HFF-Myc (cell line): ENCODE results near the gene ZFHX3.

Experiments
- DNase-seq: peaks from one replicate; pipeline ENCODE4 v3.0.0-alpha.2; 2011; ENCODE audit warnings: low read depth; ENCODE audit errors: extremely low read depth
- H3K4me3 ChIP-seq: replicated peaks from 2 replicates; pipeline ENCODE4 v1.5.1; 2011; ENCODE audit warnings: low read depth, mild to moderate bottlenecking, control low read depth, low read length
- CTCF ChIP-seq: IDR thresholded peaks from 2 replicates; pipeline ENCODE4 v1.5.1; 2012; ENCODE audit warnings: mild to moderate bottlenecking, low read depth, low read length, control low read depth; ENCODE audit errors: missing control alignments

ZFHX3 gene

DNA sequence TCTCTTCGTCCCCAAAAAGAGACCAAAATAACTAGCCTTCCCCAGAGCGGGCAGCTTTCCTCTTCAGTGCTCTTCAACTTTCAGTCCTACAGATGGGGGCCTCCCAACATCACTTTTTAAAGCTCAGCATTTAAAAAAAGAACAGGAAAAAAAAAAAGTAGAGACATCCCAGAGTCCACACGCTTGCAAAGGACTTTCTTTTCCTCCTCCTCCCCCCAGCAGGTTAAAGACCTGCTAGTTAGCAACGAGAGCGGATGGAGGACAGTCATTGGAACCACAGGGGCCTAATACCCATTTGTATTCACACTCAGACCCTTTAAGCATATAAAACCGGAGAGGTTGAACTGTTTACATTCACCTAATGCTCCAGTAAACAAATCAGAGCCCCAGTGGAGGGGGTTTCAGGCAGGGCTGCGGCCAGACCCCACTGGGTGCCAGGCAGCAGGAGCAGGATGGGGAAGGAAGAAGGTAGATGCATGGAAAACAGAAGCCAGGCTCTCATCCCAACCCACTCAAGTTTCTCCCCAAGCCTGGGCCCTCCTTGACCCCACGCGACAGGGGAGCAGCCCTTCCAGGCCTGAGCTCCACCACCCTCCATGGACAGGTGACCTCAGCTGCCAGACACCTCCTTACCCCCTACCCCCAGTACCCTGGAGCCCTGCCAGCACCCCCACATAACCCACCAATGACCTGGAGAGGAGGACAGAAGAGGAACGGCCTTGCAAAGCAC, 15.2 kb downstream of the ZFHX3 start:
- DNase-seq = no peak
- no peak overlapping the region for H3K4me3 ChIP-seq
- TF ChIP-seq CTCF = no peak

GRCh38 chr16:73031984-73032383, 15.9 kb downstream of the ZFHX3 start:
- no peak overlapping the region for H3K4me3 ChIP-seq

DNA sequence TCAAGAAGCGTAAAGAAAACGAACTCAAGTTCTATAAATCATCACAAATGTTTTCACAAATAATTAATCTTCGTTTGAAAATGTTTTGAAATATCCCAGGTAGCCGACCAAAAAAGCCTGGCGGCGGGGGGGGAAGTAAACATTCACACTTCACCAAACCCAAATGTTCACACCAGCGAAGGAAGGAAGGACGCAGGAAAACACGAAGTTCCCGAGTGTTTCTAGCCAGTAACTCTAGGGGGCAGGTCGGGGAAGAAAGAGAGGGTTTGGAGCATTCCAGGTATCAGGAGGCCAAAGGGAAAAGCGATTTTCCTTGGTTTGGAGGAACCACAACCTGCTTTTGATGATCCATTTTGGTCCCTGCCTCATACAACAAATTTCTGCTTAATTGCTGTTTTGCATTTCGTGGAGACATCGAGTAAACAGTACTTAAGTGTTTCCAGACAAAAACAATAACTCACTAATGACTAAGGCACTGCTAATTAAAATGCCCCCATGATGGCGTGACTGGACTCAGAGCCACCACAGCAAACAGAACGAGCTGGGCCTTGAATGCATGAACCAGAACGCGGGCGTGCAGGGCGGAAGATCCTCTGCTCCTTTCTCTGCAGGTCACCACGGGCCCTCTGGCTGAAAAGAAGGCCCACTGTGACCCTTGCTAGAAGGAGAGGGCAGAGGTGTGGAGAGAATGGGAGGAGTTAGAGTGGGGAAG, 16.6 kb downstream of the ZFHX3 start:
- DNase-seq = no peak
- no peak overlapping the region for H3K4me3 ChIP-seq
- TF ChIP-seq CTCF = peak; percentile 43

More at GRCh38 chr16:73031984-73032383, 15.9 kb downstream of the ZFHX3 start:
- DNase-seq = no peak
- no peak for TF ChIP-seq CTCF

DNA sequence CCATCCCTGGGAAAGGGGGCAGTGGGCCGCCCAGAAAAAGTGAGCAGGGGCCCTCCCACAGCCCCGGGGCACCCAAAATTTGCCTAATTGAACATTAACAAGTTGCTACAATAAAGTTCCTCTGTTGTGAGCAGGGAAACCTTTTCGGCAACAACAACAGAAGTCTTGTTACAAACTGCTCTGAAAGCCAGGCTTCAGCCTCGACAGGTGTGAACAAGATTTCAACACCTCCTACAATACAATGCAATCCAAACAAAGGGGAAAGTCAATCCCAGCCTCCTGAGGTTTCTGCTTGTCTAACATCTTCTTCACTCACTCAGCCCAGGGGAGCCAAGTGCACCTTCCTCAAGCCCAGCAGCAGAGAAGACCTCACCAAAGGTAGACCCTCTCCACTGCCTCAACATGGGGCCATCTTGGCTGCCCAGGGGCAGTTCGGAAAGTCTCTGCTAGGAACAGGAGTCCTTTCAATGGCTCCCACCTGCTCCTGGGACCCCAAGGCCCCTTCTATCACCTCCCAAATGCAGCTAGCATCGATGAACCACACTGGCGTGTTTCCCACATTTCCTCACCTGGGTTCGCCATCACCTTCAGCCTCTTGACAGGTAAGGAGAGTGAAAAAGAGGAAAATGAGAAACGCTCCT, 19.1 kb downstream of the ZFHX3 start:
- no peak overlapping the region for H3K4me3 ChIP-seq
- no peak for TF ChIP-seq CTCF
- DNase-seq = no peak

- no peak for DNase-seq
- no peak overlapping the region for H3K4me3 ChIP-seq
- no peak for TF ChIP-seq CTCF
These were observed 19.7 kb downstream of the ZFHX3 start for GRCh38 chr16:73028263-73028662.

- DNase-seq = no peak
- H3K4me3 ChIP-seq = no peak overlapping the region
- no peak for TF ChIP-seq CTCF
These were observed 20.2 kb downstream of the ZFHX3 start for GRCh38 chr16:73027685-73028111.
